GM19395 (cell line): ENCODE measurements around the gene ATL3.
A peak's percentile ranks its signal among the peaks of the same experiment; 100 is the strongest.
"Not testable (repeated sequence)": the region's sequence is repeated elsewhere in the genome, so short reads cannot be mapped to it uniquely, and the experiment has no call there.

Experiments used
- ATAC-seq: cut with Tn5 transposase; IDR thresholded peaks from one replicate; pipeline ENCODE4 v1.9.1; 2021; ENCODE audit warnings: mild to moderate bottlenecking, moderate library complexity; ENCODE audit not compliant: unreplicated experiment

The ATL3 gene

GRCh38 chr11:63671322-63672155, at the start of gene ATL3:
ATL3 (minus strand) TSS chr11:63671376; CDS start chr11:63671335, 41 bp downstream.
- ATAC-seq, result peak; percentile 90

GRCh38 chr11:63720611-63721010, 49.4 kb upstream of the ATL3 start:
- no peak for ATAC-seq

GRCh38 chr11:63719987-63720386, 48.8 kb upstream of the ATL3 start:
- ATAC-seq, result no peak

- ATAC-seq, result no peak
Measured at GRCh38 chr11:63719001-63719400, 47.8 kb upstream of the ATL3 start.

- ATAC-seq, result no peak
Measured at GRCh38 chr11:63716046-63716445, 44.9 kb upstream of the ATL3 start.

- no peak for ATAC-seq
Measured at GRCh38 chr11:63713766-63714165, 42.6 kb upstream of the ATL3 start.

GRCh38 chr11:63711838-63712237, 40.7 kb upstream of the ATL3 start:
- ATAC-seq, result no peak

- ATAC-seq, result no peak
Measured at GRCh38 chr11:63710476-63711217, 39.5 kb upstream of the ATL3 start.

GRCh38 chr11:63709336-63709884, 38.2 kb upstream of the ATL3 start:
- ATAC-seq, result no peak

GRCh38 chr11:63708764-63709163, 37.6 kb upstream of the ATL3 start:
- ATAC-seq, result no peak

GRCh38 chr11:63705526-63705925, 34.4 kb upstream of the ATL3 start:
- no peak for ATAC-seq

- ATAC-seq, result no peak
Measured at GRCh38 chr11:63699896-63700295, 28.7 kb upstream of the ATL3 start.

- no peak for ATAC-seq
Measured at GRCh38 chr11:63698976-63699733, 28.0 kb upstream of the ATL3 start.

GRCh38 chr11:63694596-63694995, 23.4 kb upstream of the ATL3 start:
- no peak for ATAC-seq

- ATAC-seq, result no peak
Measured at GRCh38 chr11:63687845-63688244, 16.7 kb upstream of the ATL3 start.

GRCh38 chr11:63686926-63687325, 15.8 kb upstream of the ATL3 start:
- no peak for ATAC-seq

GRCh38 chr11:63685158-63685721, 14.1 kb upstream of the ATL3 start:
- not testable (repeated sequence) for ATAC-seq

- ATAC-seq, result no peak
Measured at GRCh38 chr11:63683133-63683991, 12.2 kb upstream of the ATL3 start.

GRCh38 chr11:63682066-63683021, 11.2 kb upstream of the ATL3 start:
- ATAC-seq, result peak; percentile 9
